Measurements from ENCODE around the gene SHISA5.

- TF ChIP-seq CTCF (IDR thresholded peaks at IDR 0.05; ENCODE audit: poor library complexity) (no peak), EZH2 (IDR thresholded peaks at IDR 0.05; ENCODE audit: borderline replicate concordance) (no peak)
These were observed 44.6 kb downstream of the SHISA5 start for GRCh38 chr3:48459331-48459730.
